ENCODE results near the gene UBE2O. TPM values are rescaled to one million over a fixed set of nuclear protein-coding genes. Genes with fewer than 3 reads are reported as not detected.

UBE2O gene
- total RNA-seq, 6 donors from 2014 or later = 20.5 to 55.5 (median 27.7) TPM

DNA sequence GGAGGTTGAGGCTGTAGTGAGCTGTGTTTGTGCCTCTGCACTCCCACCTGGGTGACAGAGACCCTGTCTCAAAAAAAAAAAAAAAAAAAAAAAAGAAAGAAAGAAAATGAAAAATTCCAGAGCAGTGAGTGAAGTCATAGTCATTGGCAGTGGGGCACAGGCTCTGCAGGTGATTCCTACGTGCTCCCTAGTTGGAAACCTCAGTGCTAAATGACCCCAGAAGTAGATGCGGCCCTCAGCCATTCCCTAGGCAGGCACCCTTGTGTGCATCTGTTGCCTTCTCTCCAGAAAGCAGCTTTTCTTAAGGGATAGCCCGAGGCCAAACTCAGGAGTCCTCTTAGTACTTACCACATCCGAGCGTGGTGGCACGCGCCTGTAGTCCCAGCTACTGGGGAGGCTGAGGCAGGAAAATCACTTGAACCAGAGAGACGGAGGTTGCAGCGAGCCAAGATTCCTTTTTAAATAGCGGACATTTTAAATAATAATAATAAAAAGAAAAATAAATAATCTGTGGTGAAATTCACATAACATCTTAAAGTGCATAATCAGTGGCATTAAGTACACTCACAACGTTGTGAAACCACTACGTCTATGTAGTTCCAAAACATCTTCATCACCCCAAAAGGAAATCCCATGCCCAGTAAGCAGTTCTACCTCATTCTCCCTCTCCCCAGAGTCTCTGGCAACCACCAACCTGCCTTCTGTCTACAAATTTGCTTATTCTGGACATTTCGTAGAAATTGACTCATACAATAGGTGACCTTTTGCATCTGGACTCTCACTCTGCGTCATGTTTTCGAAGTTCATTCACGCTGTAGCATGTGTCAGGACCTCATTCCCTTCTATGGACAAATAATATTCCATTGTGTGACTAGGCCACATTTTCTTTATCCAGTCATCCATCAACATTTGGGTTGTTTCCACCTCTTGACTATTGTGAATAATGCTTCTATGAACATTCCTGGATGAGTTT, 81.0 kb downstream of the UBE2O start:
- peaks cover 8 to 24% (median 14%) of the 10 kb centered on the region in 4 donors for H3K4me1 ChIP-seq
- no peak for DNase-seq
- H3K27me3 ChIP-seq = no peaks in the 10 kb centered on the region
- TF ChIP-seq CTCF (IDR thresholded peaks at IDR 0.05) = no peak
- H3K9me3 ChIP-seq = no peaks in the 10 kb centered on the region
- WGBS, 2 donors = 91 to 92% methylated on average over 16 of the region's 16 CpGs
- H3K4me3 ChIP-seq = no peak overlapping the region
- no peaks in the 10 kb centered on the region for H3K36me3 ChIP-seq
- H3K27ac ChIP-seq = no peak overlapping the region
- no peak for ATAC-seq (ENCODE audit: low FRiP score in 2 of 2)

GRCh38 chr17:76370261-76370993, 82.5 kb downstream of the UBE2O start:
- ATAC-seq (ENCODE audit: low FRiP score in 2 of 2) = peak; percentile 72 to 94
- H3K4me3 ChIP-seq = no peak overlapping the region
- WGBS, 2 donors = 50% methylated on average over 11 of the region's 11 CpGs
- H3K36me3 ChIP-seq = no peaks in the 10 kb centered on the region
- peaks cover 5 to 14% (median 11%) of the 10 kb centered on the region in 4 donors for H3K4me1 ChIP-seq
- H3K27me3 ChIP-seq = no peaks in the 10 kb centered on the region
- H3K9me3 ChIP-seq = no peaks in the 10 kb centered on the region
- peak overlapping the region in 3 of 4 donors; percentile 21 to 65 (median 21) for H3K27ac ChIP-seq
- no peak for DNase-seq
- TF ChIP-seq CTCF (IDR thresholded peaks at IDR 0.05) (peak; percentile 17 to 51 (median 37)), POLR2AphosphoS5 (IDR thresholded peaks at IDR 0.05) (peak; percentile 46 to 49), EP300 (IDR thresholded peaks at IDR 0.05) (no peak)

GRCh38 chr17:76369804-76370203, 83.1 kb downstream of the UBE2O start:
- H3K27ac ChIP-seq = peak overlapping the region in 3 of 4 donors; percentile 21 to 65 (median 21)
- no peak for ATAC-seq (ENCODE audit: low FRiP score in 2 of 2)

DNA sequence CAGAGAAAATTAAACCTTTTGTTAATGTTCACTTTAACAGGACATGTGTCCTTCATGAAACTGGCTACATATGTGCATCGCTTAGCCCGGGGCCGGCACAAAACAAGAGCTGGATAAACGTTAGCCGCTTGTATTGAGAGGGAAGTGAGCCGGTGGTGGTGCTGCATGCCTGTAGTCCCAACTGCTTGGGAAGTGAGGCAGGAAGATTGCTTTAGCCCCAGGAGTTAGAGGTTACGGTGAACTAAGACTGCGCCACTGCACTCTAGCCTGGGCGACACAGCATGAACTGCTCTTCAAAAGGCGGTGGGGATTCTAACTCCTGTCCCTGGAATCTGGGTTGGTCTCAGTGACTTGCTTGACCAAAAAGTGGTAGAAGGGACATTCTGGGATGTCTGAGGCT, 83.6 kb downstream of the UBE2O start:
- Histone ChIP-seq H3K36me3 (no peaks in the 10 kb centered on the region), H3K27me3 (no peaks in the 10 kb centered on the region), H3K27ac (peak overlapping the region in 2 of 4 donors; percentile 21 to 65), H3K4me1 (peaks cover 5 to 14% (median 11%) of the 10 kb centered on the region in 4 donors), H3K9me3 (no peaks in the 10 kb centered on the region), H3K4me3 (no peak overlapping the region)
- no peak for DNase-seq
- no peak for TF ChIP-seq CTCF (IDR thresholded peaks at IDR 0.05)
- no peak for TF ChIP-seq EP300 (IDR thresholded peaks at IDR 0.05)
- no peak for TF ChIP-seq POLR2AphosphoS5 (IDR thresholded peaks at IDR 0.05)
- no peak for TF ChIP-seq POLR2A (IDR thresholded peaks at IDR 0.05)
- WGBS, 2 donors = 83 to 88% methylated on average over 10 of the region's 10 CpGs
- no peak for ATAC-seq (ENCODE audit: low FRiP score in 2 of 2)

More at GRCh38 chr17:76369804-76370203, 83.1 kb downstream of the UBE2O start:
- H3K27me3 ChIP-seq = no peaks in the 10 kb centered on the region
- no peak for DNase-seq
- no peaks in the 10 kb centered on the region for H3K9me3 ChIP-seq
- H3K36me3 ChIP-seq = no peaks in the 10 kb centered on the region
- peaks cover 5 to 14% (median 11%) of the 10 kb centered on the region in 4 donors for H3K4me1 ChIP-seq
- no peak overlapping the region for H3K4me3 ChIP-seq
- TF ChIP-seq EP300 (IDR thresholded peaks at IDR 0.05) (no peak), POLR2AphosphoS5 (IDR thresholded peaks at IDR 0.05) (peak; percentile 25 to 38)
- 79 to 84% methylated on average over 3 to 7 of the region's 7 CpGs for WGBS, 2 donors

DNA sequence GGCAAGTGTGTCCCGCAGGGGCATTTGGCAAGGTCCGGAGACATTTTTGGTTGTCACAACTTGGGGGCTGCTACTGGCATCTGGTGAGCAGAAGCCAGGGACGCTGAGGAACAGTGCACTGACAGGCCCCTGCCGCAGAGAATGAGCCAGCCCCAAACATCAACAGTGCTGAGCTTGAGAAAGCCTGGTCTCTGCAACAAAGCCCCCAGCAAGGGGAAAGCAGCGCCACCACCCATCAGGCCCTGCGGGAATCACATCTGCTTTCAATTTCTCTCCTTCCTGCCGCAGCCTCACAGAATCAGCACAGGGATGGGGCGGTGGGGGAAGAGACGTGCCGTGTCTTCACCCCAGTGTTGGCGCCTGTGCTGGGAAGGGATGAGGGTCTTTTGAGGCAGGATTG, 84.4 kb downstream of the UBE2O start:
- Histone ChIP-seq H3K4me1 (peaks cover 5 to 14% (median 11%) of the 10 kb centered on the region in 4 donors), H3K4me3 (no peak overlapping the region), H3K9me3 (no peaks in the 10 kb centered on the region), H3K27me3 (no peaks in the 10 kb centered on the region), H3K36me3 (no peaks in the 10 kb centered on the region), H3K27ac (no peak overlapping the region)
- no peak for TF ChIP-seq POLR2AphosphoS5 (IDR thresholded peaks at IDR 0.05)
- no peak for TF ChIP-seq EP300 (IDR thresholded peaks at IDR 0.05)
- no peak for TF ChIP-seq POLR2A (IDR thresholded peaks at IDR 0.05)
- WGBS, 2 donors = 63 to 83% methylated on average over 9 of the region's 11 CpGs
- DNase-seq = no peak
- no peak for ATAC-seq (ENCODE audit: low FRiP score in 2 of 2)

Measured in upper lobe of left lung (tissue), 6 donors.